ENCODE data around the gene UNK.

DNA sequence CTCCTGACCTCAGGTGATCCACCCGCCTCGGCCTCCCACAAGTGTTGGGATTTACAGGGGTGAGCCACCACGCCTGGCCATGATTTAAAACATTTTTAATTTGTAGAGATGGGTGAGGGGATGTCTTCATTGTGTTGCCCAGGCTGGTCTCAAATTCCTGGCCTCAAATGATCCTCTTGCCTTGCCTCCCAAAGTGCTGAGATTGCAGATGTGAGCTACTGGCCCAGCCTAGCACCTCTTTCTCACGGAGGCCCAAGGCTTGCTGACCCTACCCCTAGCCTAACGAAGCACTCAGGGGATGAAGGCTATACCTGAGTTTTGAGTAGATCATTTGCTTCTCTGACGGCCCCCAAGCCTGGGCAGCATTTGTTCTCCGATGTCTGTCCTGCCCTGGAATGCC lies 26.6 kb downstream of the UNK start:
- TF ChIP-seq BACH2 (CRISPR knock-in tag; IDR thresholded peaks at IDR 0.05; ENCODE audit: borderline replicate concordance) (no peak), GLIS3 (CRISPR knock-in tag; IDR thresholded peaks at IDR 0.05) (no peak), TCF4 (CRISPR knock-in tag; IDR thresholded peaks at IDR 0.05; ENCODE audit: borderline replicate concordance) (no peak), PPARA (CRISPR knock-in tag; IDR thresholded peaks at IDR 0.05; ENCODE audit: borderline replicate concordance) (no peak), ISL1 (CRISPR knock-in tag; IDR thresholded peaks at IDR 0.05) (no peak), RARB (CRISPR knock-in tag; IDR thresholded peaks at IDR 0.05) (no peak), ZFP3 (CRISPR knock-in tag; IDR thresholded peaks at IDR 0.05) (no peak)
- TF ChIP-seq, protein P1, sequence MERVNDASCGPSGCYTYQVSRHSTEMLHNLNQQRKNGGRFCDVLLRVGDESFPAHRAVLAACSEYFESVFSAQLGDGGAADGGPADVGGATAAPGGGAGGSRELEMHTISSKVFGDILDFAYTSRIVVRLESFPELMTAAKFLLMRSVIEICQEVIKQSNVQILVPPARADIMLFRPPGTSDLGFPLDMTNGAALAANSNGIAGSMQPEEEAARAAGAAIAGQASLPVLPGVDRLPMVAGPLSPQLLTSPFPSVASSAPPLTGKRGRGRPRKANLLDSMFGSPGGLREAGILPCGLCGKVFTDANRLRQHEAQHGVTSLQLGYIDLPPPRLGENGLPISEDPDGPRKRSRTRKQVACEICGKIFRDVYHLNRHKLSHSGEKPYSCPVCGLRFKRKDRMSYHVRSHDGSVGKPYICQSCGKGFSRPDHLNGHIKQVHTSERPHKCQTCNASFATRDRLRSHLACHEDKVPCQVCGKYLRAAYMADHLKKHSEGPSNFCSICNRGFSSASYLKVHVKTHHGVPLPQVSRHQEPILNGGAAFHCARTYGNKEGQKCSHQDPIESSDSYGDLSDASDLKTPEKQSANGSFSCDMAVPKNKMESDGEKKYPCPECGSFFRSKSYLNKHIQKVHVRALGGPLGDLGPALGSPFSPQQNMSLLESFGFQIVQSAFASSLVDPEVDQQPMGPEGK (CRISPR knock-in tag; IDR thresholded peaks at IDR 0.05; ENCODE audit: borderline replicate concordance): no peak
- TF ChIP-seq, protein P2, sequence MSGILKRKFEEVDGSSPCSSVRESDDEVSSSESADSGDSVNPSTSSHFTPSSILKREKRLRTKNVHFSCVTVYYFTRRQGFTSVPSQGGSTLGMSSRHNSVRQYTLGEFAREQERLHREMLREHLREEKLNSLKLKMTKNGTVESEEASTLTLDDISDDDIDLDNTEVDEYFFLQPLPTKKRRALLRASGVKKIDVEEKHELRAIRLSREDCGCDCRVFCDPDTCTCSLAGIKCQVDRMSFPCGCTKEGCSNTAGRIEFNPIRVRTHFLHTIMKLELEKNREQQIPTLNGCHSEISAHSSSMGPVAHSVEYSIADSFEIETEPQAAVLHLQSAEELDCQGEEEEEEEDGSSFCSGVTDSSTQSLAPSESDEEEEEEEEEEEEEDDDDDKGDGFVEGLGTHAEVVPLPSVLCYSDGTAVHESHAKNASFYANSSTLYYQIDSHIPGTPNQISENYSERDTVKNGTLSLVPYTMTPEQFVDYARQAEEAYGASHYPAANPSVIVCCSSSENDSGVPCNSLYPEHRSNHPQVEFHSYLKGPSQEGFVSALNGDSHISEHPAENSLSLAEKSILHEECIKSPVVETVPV (CRISPR knock-in tag; IDR thresholded peaks at IDR 0.05): no peak
- TF ChIP-seq, protein P3, sequence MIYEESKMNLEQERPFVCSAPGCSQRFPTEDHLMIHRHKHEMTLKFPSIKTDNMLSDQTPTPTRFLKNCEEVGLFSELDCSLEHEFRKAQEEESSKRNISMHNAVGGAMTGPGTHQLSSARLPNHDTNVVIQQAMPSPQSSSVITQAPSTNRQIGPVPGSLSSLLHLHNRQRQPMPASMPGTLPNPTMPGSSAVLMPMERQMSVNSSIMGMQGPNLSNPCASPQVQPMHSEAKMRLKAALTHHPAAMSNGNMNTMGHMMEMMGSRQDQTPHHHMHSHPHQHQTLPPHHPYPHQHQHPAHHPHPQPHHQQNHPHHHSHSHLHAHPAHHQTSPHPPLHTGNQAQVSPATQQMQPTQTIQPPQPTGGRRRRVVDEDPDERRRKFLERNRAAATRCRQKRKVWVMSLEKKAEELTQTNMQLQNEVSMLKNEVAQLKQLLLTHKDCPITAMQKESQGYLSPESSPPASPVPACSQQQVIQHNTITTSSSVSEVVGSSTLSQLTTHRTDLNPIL (CRISPR knock-in tag; IDR thresholded peaks at IDR 0.05; ENCODE audit: low read depth): no peak

Data from SK-N-SH treated with all-trans-retinoic acid at 6 μM for 48 hours (cell line).